ENCODE data around the gene ZNF878.
"Not testable (repeated sequence)": the region's sequence is repeated elsewhere in the genome, so short reads cannot be mapped to it uniquely, and the experiment has no call there.

The ZNF878 gene

GRCh38 chr19:12052497-12053169 is at the start of gene ZNF878:
TSS of gene ZNF878 (minus strand) at chr19:12052961. CDS start at chr19:12052801, 160 bp downstream.
- DNase-seq = peak; percentile 67

DNA sequence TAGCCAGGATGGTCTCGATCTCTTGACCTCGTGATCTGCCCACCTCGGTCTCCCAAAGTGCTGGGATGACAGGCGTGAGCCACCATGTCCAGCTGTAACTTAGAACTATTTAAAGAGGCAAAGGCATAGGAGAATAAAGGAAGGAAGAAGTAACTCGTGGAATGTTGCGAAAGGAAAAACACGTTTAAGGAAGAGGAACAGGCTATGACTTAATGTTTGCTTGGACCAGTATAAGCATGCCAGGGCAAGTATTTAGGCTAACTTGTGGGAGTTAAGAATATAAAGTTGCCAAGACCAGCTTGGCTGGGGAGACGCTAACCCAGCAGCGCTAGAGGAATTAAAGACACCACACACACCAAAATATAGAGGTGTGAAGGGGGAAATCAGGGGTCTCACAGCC is 45.3 kb upstream of the ZNF878 start:
- DNase-seq = no peak

- DNase-seq = no peak
These were observed 42.5 kb upstream of the ZNF878 start for GRCh38 chr19:12095111-12095790.

- DNase-seq = no peak
These were observed 41.0 kb upstream of the ZNF878 start for GRCh38 chr19:12093777-12094176.

DNA sequence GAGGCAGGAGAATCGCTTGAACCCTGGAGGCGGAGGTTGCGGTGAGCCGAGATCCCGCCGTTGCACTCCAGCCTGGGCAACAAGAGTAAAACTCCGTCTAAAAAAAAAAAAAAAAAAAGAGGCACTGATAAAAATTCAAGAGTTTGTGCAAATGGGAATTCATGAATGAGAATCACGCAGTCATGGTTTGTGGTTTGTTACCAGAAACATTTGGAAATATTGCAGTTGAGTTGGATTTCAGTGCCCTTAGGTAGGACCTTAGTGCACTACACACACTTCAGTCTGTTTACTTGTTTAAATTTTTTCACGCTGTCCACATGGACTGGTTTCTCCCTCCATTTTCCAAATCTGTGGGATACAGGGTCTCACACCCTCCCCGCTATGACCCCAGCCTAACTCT is 40.2 kb upstream of the ZNF878 start:
- DNase-seq = no peak

GRCh38 chr19:12092065-12092867 is 39.5 kb upstream of the ZNF878 start:
- peak; percentile 69 for DNase-seq

DNA sequence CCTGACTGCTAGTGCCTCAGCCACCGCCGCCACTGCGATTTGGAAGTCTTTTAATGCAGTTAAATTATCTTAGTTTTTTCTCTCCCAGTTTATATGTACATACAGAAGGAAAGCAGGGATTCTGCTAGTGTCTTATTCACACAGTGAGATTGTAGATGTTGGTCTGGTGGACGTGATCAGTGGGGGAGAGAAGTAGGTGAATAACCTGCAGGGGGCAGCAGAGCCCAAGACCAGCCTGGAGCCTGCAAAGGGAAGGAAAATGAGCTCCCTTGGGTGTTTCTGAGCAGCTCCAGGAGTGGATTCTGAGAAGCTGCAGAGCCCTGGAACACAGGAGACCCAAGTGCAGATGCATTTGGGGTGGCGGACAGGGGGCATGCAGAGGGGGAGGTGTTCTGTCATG is 38.0 kb upstream of the ZNF878 start:
- DNase-seq = peak; percentile 74

DNA sequence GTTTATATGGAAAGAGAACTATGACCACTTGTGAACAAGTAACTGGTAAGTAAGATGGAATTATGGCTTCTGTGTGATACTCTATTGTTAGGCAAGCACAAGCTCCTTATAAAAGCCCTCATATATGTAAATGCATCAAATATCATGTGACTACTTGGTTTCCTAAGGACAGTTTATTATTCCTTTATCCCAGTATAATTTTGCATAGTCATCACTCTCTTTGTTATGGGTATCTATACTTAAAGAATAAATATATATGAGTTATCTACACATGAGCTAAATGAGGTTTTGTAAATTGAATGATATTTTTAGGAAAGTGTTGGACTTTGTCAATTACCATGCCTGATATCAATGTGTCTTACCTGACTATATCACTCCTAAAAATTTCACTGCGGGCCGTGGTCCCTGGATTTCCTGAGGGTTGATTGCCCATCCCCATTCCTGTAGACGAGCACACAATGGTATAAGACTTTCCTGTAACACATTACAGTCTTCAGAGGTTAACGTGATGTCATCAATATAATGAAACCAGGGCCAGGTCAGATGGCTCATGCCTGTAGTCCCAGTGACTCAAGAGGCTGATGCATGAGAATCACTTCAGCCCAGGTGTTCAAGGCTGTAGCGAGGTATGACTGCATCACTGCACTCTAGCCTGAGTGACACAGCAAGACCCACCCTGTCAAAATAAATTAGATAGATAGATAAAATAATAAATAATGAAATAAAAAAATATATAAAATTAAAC is 32.5 kb upstream of the ZNF878 start:
- DNase-seq = no peak

GRCh38 chr19:12083336-12083735 is 30.6 kb upstream of the ZNF878 start:
- not testable (repeated sequence) for DNase-seq

GRCh38 chr19:12077375-12077774 is 24.6 kb upstream of the ZNF878 start:
- no peak for DNase-seq

- not testable (repeated sequence) for DNase-seq
These were observed 23.6 kb upstream of the ZNF878 start for GRCh38 chr19:12076331-12076730.

GRCh38 chr19:12075538-12076139 is 22.9 kb upstream of the ZNF878 start:
- DNase-seq = no peak

DNA sequence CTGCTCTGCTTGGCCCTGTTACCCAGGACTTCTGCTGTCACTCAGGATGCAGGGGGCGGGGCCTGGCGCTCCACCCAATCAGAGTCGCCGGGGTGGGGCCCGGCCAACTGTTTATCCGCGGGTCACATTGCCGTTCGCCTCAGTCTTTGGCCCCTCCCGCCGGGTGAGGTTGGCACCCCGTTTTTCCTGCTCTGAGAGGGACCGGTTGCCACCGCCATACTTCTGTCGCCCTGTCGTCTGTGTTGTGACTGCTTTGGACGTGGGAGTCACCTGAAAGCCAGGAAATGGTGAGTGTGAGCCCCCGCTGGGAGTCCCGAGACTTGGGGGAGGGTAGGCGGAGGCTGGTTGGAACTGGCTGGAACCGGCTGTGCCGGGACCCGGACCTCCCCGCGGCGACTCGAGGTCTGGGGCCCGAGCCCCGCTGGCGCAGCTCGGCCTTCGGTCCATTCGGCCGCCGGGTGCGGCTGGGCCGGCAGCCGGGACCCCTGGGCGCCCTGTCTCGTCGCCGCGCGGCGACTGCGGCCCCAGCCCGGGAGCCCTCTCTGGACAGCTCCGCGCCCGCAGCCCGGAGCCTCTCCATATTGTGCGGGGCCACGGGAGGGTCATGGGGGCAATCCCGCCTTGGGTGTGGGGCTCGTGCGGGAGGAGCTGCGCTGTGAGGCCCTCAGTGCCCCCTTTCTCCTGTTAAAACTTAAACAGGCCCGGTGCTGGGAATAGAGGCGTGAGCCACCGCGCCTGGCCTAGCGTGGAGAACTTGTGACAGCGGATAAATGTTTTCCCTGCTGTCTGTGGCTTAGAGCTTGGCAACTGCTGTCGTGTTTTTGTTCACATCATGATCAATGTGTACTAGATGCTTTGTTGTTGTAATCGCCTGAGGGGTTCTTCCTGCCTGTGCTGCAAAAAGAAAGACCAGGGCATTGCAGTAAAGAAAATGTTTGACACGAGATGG is 12.1 kb upstream of the ZNF878 start, which contains the start of gene ZNF844:
Gene ZNF844, plus strand, starts transcription at position 142 of the 949 bp plus-strand sequence. Its CDS starts 143 bp downstream, at position 285.
- DNase-seq = peak; percentile 82

GRCh38 chr19:12055784-12056183 is 3.0 kb upstream of the ZNF878 start:
- DNase-seq = no peak

- DNase-seq = no peak
These were observed 667 bp downstream of the ZNF878 start for GRCh38 chr19:12052091-12052496.

DNA sequence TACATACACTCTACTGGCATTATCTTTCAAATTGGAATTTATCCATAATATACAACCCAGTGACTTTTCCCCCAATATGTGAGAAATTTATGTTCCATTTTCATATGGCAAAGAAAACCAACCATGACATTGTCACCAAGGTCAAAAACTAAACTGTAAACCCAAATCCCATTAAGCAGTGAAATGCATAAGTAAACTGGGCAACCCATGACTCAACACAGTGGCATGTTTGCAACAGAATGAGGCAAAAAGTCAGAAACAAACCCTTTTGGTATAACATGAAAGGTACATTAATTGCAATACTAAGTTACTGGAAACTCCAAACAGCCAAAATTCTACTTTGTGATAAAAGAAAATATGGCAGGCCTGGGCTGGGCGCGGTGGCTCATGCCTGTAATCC is 4.9 kb downstream of the ZNF878 start:
- no peak for DNase-seq

DNA sequence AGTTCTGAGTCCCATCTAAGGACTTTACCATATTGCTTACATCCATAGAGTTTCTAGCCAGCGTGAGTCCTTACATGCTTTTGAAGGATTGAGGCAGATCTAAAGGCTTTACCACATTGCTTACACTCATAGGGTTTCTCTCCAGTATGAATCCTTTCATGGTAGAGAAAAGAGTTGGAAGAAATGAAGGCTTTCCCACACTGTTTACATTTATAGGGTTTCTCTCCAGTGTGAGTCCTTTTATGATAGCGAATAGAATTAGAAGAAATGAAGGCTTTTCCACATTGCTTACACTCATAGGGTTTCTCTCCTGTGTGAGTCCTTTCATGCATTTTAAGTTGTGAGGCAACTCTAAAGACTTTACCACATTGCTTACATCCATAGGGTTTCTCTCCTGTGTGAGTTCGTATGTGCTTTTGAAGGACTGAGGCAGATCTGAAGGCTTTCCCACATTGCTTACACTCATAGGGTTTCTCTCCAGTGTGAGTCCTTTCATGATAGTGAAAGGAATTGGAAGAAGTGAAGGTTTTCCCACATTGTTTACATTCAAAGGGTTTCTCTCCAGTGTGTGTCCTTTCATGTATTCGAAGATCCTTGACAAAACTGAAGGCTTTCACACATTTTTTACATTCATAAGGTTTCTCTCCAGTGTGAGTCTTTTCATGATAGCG is 8.9 kb downstream of the ZNF878 start:
- no peak for DNase-seq

DNA sequence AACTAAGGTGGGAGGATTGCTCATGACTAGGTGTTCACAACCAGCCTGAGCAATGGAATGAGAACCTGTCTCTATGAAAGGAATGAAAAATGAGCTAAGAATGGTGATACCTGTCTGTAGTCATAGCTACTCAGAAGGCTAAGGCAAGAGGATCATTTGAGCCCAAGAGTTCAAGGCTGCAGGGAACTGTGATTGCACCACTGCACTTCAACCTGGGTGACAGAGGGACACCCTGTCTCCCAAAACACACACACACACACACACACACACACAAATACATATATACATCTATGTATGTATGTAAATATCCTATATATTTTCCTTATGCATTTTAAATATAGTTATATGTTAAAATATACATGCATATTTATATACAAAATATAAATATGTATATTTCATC is 9.9 kb downstream of the ZNF878 start:
- no peak for DNase-seq

- DNase-seq = peak; percentile 79
These were observed 17.3 kb downstream of the ZNF878 start, which contains the start of gene ZNF433 for GRCh38 chr19:12035220-12036172. TSS of gene ZNF433 (minus strand) at chr19:12035679. CDS start at chr19:12035539, 140 bp downstream.
